DND-41 (cell line): ENCODE measurements around the gene SEPHS1.

Experiments used
- ATAC-seq: fragments of 200-7000 bp; cut with Tn5 transposase; 3 replicates; pipeline ENCODE4 v1.9.1; 2021; ENCODE audit warnings: low read depth; ENCODE audit not compliant: insufficient read depth
- DNase-seq: peaks from one replicate; pipeline ENCODE4 v3.0.0-alpha.2; 2020
- H2AFZ ChIP-seq: 2 replicates; pipeline ENCODE4 v1.6.0; 2012; ENCODE audit warnings: low read depth, low read length
- H3K27ac ChIP-seq: 2 replicates; pipeline ENCODE4 v1.5.1; 2012; ENCODE audit warnings: low read length, inconsistent platforms
- H3K27me3 ChIP-seq: fragments of 200-600 bp; sonication (generic); 2 replicates; pipeline ENCODE4 v1.6.0; 2012; ENCODE audit warnings: low read length, mild to moderate bottlenecking, inconsistent platforms; ENCODE audit not compliant: insufficient read depth, poor library complexity
- H3K36me3 ChIP-seq: 2 replicates; pipeline ENCODE4 v1.5.1; 2012; ENCODE audit warnings: low read length, inconsistent platforms; ENCODE audit not compliant: insufficient read depth
- H3K4me1 ChIP-seq: 2 replicates; pipeline ENCODE4 v1.5.1; 2012; ENCODE audit warnings: mild to moderate bottlenecking, low read length; ENCODE audit not compliant: insufficient read depth
- H3K4me2 ChIP-seq: 2 replicates; pipeline ENCODE4 v1.6.0; 2012; ENCODE audit warnings: mild to moderate bottlenecking, moderate library complexity, low read length, inconsistent platforms; ENCODE audit not compliant: insufficient read depth
- H3K4me3 ChIP-seq, 2 experiments: fragments of 200-600 bp in 1 of 2; shearing (Covaris generic) in 1 of 2; 2 replicates each; pipeline ENCODE4 v1.5.1; 2012 to 2016; ENCODE audit warnings: inconsistent platforms in 2 of 2, low read length in 2 of 2, mild to moderate bottlenecking in 2 of 2, low read depth in 1 of 2, moderate library complexity in 1 of 2
- H3K79me2 ChIP-seq: 2 replicates; pipeline ENCODE4 v1.6.0; 2012; ENCODE audit warnings: low read length, inconsistent platforms; ENCODE audit not compliant: insufficient read depth
- H3K9ac ChIP-seq: 2 replicates; pipeline ENCODE4 v1.6.0; 2012; ENCODE audit warnings: low read depth, mild to moderate bottlenecking, inconsistent platforms, low read length, moderate library complexity
- H3K9me3 ChIP-seq: 2 replicates; pipeline ENCODE4 v1.5.1; 2012; ENCODE audit warnings: low read length, moderate library complexity, mild to moderate bottlenecking, inconsistent platforms; ENCODE audit not compliant: insufficient read depth, severe bottlenecking
- H4K20me1 ChIP-seq: 2 replicates; pipeline ENCODE4 v1.6.0; 2012; ENCODE audit warnings: low read length; ENCODE audit not compliant: insufficient read depth
- CTCF ChIP-seq: IDR thresholded peaks from 2 replicates; pipeline ENCODE4 v1.5.1; 2012; ENCODE audit warnings: borderline replicate concordance, low read length, moderate library complexity, mild to moderate bottlenecking; ENCODE audit not compliant: poor library complexity, severe bottlenecking; ENCODE audit errors: extremely low read depth
- EZH2 ChIP-seq: IDR thresholded peaks from 3 replicates; pipeline ENCODE4 v1.6.1; 2012; ENCODE audit warnings: borderline replicate concordance, low read depth, mild to moderate bottlenecking, moderate library complexity, low read length, inconsistent platforms; ENCODE audit not compliant: severe bottlenecking

SEPHS1 gene

GRCh38 chr10:13393640-13394039 is 45.5 kb upstream of the SEPHS1 start:
- H3K27me3 ChIP-seq: peaks cover 4% of the 10 kb centered on the region

GRCh38 chr10:13392701-13393100 is 44.6 kb upstream of the SEPHS1 start:
- Histone ChIP-seq H2AFZ (no peak overlapping the region), H3K4me1 (no peaks in the 10 kb centered on the region), H3K36me3 (no peaks in the 10 kb centered on the region), H3K79me2 (no peaks in the 10 kb centered on the region), H3K27ac (no peak overlapping the region), H3K27me3 (peaks cover 4% of the 10 kb centered on the region), H4K20me1 (no peaks in the 10 kb centered on the region), H3K9me3 (no peaks in the 10 kb centered on the region), H3K9ac (no peak overlapping the region), H3K4me3 (no peak overlapping the region), H3K4me2 (no peak overlapping the region)
- no peak for ATAC-seq
- no peak for TF ChIP-seq CTCF
- no peak for TF ChIP-seq EZH2
- no peak for DNase-seq

More at GRCh38 chr10:13393640-13394039, 45.5 kb upstream of the SEPHS1 start:
- Histone ChIP-seq H4K20me1 (no peaks in the 10 kb centered on the region), H2AFZ (no peak overlapping the region), H3K9me3 (no peaks in the 10 kb centered on the region), H3K4me3 (no peak overlapping the region), H3K79me2 (no peaks in the 10 kb centered on the region), H3K4me1 (no peaks in the 10 kb centered on the region), H3K9ac (no peak overlapping the region), H3K27ac (no peak overlapping the region), H3K4me2 (no peak overlapping the region), H3K36me3 (no peaks in the 10 kb centered on the region)
- TF ChIP-seq EZH2 (no peak), CTCF (no peak)
- ATAC-seq (no peak), DNase-seq (no peak)

- no peak for DNase-seq
- Histone ChIP-seq H3K36me3 (no peaks in the 10 kb centered on the region), H3K4me2 (no peak overlapping the region), H3K27ac (no peak overlapping the region), H3K9me3 (no peaks in the 10 kb centered on the region), H3K79me2 (no peaks in the 10 kb centered on the region), H2AFZ (no peak overlapping the region), H3K9ac (no peak overlapping the region), H3K4me3 (no peak overlapping the region), H3K27me3 (peaks cover 4% of the 10 kb centered on the region), H4K20me1 (no peaks in the 10 kb centered on the region), H3K4me1 (no peaks in the 10 kb centered on the region)
- ATAC-seq: no peak
- TF ChIP-seq EZH2 (no peak), CTCF (no peak)
Measured at GRCh38 chr10:13390604-13391522, 42.8 kb upstream of the SEPHS1 start.
